SK-N-SH (cell line): ENCODE results near the gene IRAK2. TPM values are rescaled to one million over a fixed set of nuclear protein-coding genes. Genes with fewer than 3 reads are reported as not detected.

Experiments used
- CTCF ChIA-PET: fragments of 300-600, 350-600 bp; formaldehyde crosslinking; extraction: SDS; loops from one replicate; lab custom pipeline; 2021; lab: Yijun Ruan, JAX
- POLR2A ChIA-PET: fragments of 350-600 bp; sonication (Branson Sonifier 250); formaldehyde crosslinking; extraction: SDS; loops from one replicate; lab custom pipeline; 2020; ENCODE audit warnings: antibody characterized with exemption, inconsistent platforms; lab: Yijun Ruan, JAX
- DNase-seq: peaks from one replicate; pipeline ENCODE4 v3.0.0; 2012
- H2AFZ ChIP-seq: fragments of 200-600 bp; sonication (generic); 2 replicates; pipeline ENCODE4 v1.8.1; 2016; ENCODE audit warnings: antibody characterized with exemption, mild to moderate bottlenecking, low read depth
- H3F3A ChIP-seq: fragments of 200-600 bp; sonication (generic); replicated peaks from 2 replicates; pipeline ENCODE3; 2016; ENCODE audit warnings: antibody characterized with exemption, mild to moderate bottlenecking; ENCODE audit not compliant: insufficient read depth
- H3K27ac ChIP-seq, 2 experiments: fragments of 200-500 bp in 1 of 2; fragments of 200-600 bp in 1 of 2; sonication (Bioruptor generic) in 1 of 2; sonication (generic), shearing (Covaris generic) in 1 of 2; 2 replicates each; pipeline versions ENCODE4 v1.5.1 to v1.6.1; 2014 to 2016; ENCODE audit warnings: low read depth in 2 of 2, inconsistent platforms in 1 of 2, low read length in 1 of 2, mild to moderate bottlenecking in 1 of 2, mixed read lengths in 1 of 2
- H3K27me3 ChIP-seq: fragments of 200-600 bp; sonication (generic), shearing (Covaris generic); 2 replicates; pipeline ENCODE4 v1.6.1; 2016; ENCODE audit warnings: mixed run types; ENCODE audit not compliant: insufficient read depth
- H3K36me3 ChIP-seq, 2 experiments: fragments of 200-500 bp in 1 of 2; fragments of 200-600 bp in 1 of 2; sonication (Bioruptor generic) in 1 of 2; sonication (generic) in 1 of 2; replicated peaks in 1 of 2; 2 replicates each; pipeline versions ENCODE3 to v1.5.1; 2014 to 2016; ENCODE audit warnings: low read length in 1 of 2, mild to moderate bottlenecking in 1 of 2; ENCODE audit not compliant: insufficient read depth in 2 of 2, control insufficient read depth in 1 of 2
- H3K4me1 ChIP-seq, 2 experiments: fragments of 200-500 bp in 1 of 2; fragments of 200-600 bp in 1 of 2; sonication (Bioruptor generic) in 1 of 2; sonication (generic), shearing (Covaris generic) in 1 of 2; 2 replicates each; pipeline versions ENCODE4 v1.5.1 to v1.6.1; 2014 to 2016; ENCODE audit warnings: low read depth in 1 of 2, low read length in 1 of 2, mixed run types in 1 of 2; ENCODE audit not compliant: insufficient read depth in 2 of 2, control insufficient read depth in 1 of 2
- H3K4me2 ChIP-seq: fragments of 200-600 bp; sonication (generic), shearing (Covaris generic); 2 replicates; pipeline ENCODE4 v1.6.1; 2017; ENCODE audit warnings: mixed run types
- H3K4me3 ChIP-seq, 2 experiments: fragments of 200-500 bp in 1 of 2; fragments of 200-600 bp in 1 of 2; sonication (Bioruptor generic) in 1 of 2; sonication (generic), shearing (Covaris generic) in 1 of 2; 2 replicates each; pipeline versions ENCODE4 v1.5.1 to v1.8.1; 2014 to 2016; ENCODE audit warnings: low read depth in 2 of 2, inconsistent platforms in 1 of 2, low read length in 1 of 2, mild to moderate bottlenecking in 1 of 2, mixed read lengths in 1 of 2, moderate library complexity in 1 of 2
- H3K79me2 ChIP-seq: fragments of 200-600 bp; sonication (generic); 2 replicates; pipeline ENCODE4 v1.8.1; 2017; ENCODE audit warnings: mild to moderate bottlenecking; ENCODE audit not compliant: insufficient read depth
- H3K9ac ChIP-seq: fragments of 200-600 bp; sonication (generic); 2 replicates; pipeline ENCODE4 v1.6.1; 2017; ENCODE audit warnings: mixed run types
- H3K9me2 ChIP-seq: fragments of 200-600 bp; sonication (generic); 2 replicates; pipeline ENCODE4 v1.6.1; 2017; ENCODE audit warnings: mixed run types
- H3K9me3 ChIP-seq: fragments of 200-600 bp; sonication (generic); 2 replicates; pipeline ENCODE4 v1.6.1; 2017; ENCODE audit warnings: mixed run types, mild to moderate bottlenecking, moderate library complexity
- H4K20me1 ChIP-seq: fragments of 200-600 bp; sonication (generic); 2 replicates; pipeline ENCODE4 v1.6.1; 2017; ENCODE audit warnings: mild to moderate bottlenecking, mixed run types; ENCODE audit not compliant: insufficient read depth
- FOXJ3 ChIP-seq: sonication (generic); formaldehyde crosslinking; IDR thresholded peaks from 2 replicates; pipeline ENCODE4 v1.5.1; 2020; ENCODE audit warnings: mild to moderate bottlenecking, missing genetic modification reagents
- FOXM1 ChIP-seq: IDR thresholded peaks from 2 replicates; pipeline ENCODE4 v1.4.0; 2012; ENCODE audit warnings: low read depth, mild to moderate bottlenecking
- GATA2 ChIP-seq: sonication (generic); formaldehyde crosslinking; IDR thresholded peaks from 2 replicates; pipeline ENCODE4 v1.5.0; 2020; ENCODE audit warnings: mild to moderate bottlenecking, missing genetic modification reagents
- IRF3 ChIP-seq: fragments of 150-350 bp; IDR thresholded peaks from 2 replicates; pipeline ENCODE4 v1.6.1; 2016; ENCODE audit warnings: mild to moderate bottlenecking, low read depth, low read length
- JUND ChIP-seq: IDR thresholded peaks from 2 replicates; pipeline ENCODE4 v1.4.0; 2012
- MAX ChIP-seq: IDR thresholded peaks from 2 replicates; pipeline ENCODE4 v1.4.0; 2012; ENCODE audit warnings: low read depth
- MEF2A ChIP-seq: IDR thresholded peaks from 2 replicates; pipeline ENCODE4 v1.4.0; 2012; ENCODE audit warnings: low read depth, borderline replicate concordance
- MXI1 ChIP-seq: IDR thresholded peaks from 2 replicates; pipeline ENCODE4 v1.6.1; 2012; ENCODE audit warnings: mild to moderate bottlenecking, low read depth, low read length, improper control_type of control experiment
- NFIC ChIP-seq: IDR thresholded peaks from 2 replicates; pipeline ENCODE4 v1.4.0; 2012; ENCODE audit warnings: borderline replicate concordance
- NRF1 ChIP-seq: IDR thresholded peaks from 2 replicates; pipeline ENCODE4 v1.6.1; 2012; ENCODE audit warnings: low read depth, mild to moderate bottlenecking, low read length
- PBX3 ChIP-seq: IDR thresholded peaks from 2 replicates; pipeline ENCODE4; 2012
- RAD21 ChIP-seq: IDR thresholded peaks from 2 replicates; pipeline ENCODE4 v1.6.1; 2012; ENCODE audit warnings: mild to moderate bottlenecking, low read length
- REST ChIP-seq: IDR thresholded peaks from 2 replicates; pipeline ENCODE4 v1.6.1; 2012; ENCODE audit warnings: mild to moderate bottlenecking, low read depth, low read length, moderate library complexity
- SMC3 ChIP-seq: IDR thresholded peaks from 2 replicates; pipeline ENCODE4 v1.6.1; 2012; ENCODE audit warnings: low read depth, low read length, improper control_type of control experiment
- TCF12 ChIP-seq: IDR thresholded peaks from 2 replicates; pipeline ENCODE4 v1.4.0; 2012
- ZBTB33 ChIP-seq: IDR thresholded peaks from 2 replicates; pipeline ENCODE4 v1.4.0; 2012; ENCODE audit warnings: low read depth, borderline replicate concordance
- WGBS: methylation state at CpG from one replicate; pipeline ENCODE4 v1.1.6; 2017; ENCODE audit warnings: low lambda C conversion rate; 5-methylcytosine and 5-hydroxymethylcytosine counted together
- polyA plus RNA-seq, 3 experiments: library from polyadenylated mRNA; depleted of rRNA; stranded (reverse); fragments of >200 nt; gene quantifications; 2 replicates each; pipeline ENCODE4 v1.2.3, GENCODE V29; 2012

IRAK2 gene
- polyA plus RNA-seq, 1 of the 3 experiments (the other 2 are of a cell fraction): 7.7 TPM

GRCh38 chr3:10260211-10260701 lies 95.5 kb downstream of the IRAK2 start:
- no peak overlapping the region for H3K27ac ChIP-seq
- DNase-seq: no peak
- peaks cover 83% of the 10 kb centered on the region for H3K79me2 ChIP-seq
- WGBS: 99% methylated on average over 6 of the region's 6 CpGs
- no peak overlapping the region for H2AFZ ChIP-seq
- H3K4me2 ChIP-seq: no peak overlapping the region
- CTCF ChIA-PET: no interaction called here
- peaks cover 26 to 35% of the 10 kb centered on the region in 2 experiments for H3K36me3 ChIP-seq
- no peak overlapping the region for H3K9ac ChIP-seq
- 0 out of 2 replicates have a peak, but pooled peaks cover 6% of the 10 kb centered on the region for H4K20me1 ChIP-seq
- no peaks in the 10 kb centered on the region for H3K27me3 ChIP-seq
- H3K9me3 ChIP-seq: no peaks in the 10 kb centered on the region
- TF ChIP-seq JUND (no peak), IRF3 (no peak), PBX3 (no peak), MEF2A (no peak), NFIC (no peak), FOXM1 (no peak), GATA2 (CRISPR knock-in tag) (no peak), TCF12 (no peak), RAD21 (no peak), ZBTB33 (no peak), MXI1 (no peak), MAX (no peak), FOXJ3 (CRISPR knock-in tag) (no peak), REST (no peak), NRF1 (no peak), SMC3 (no peak)
- no peaks in the 10 kb centered on the region for H3K9me2 ChIP-seq
- POLR2A ChIA-PET: no interaction called here
- no peak overlapping the region for H3K4me3 ChIP-seq
- H3K4me1 ChIP-seq: peaks cover 0 to 2% of the 10 kb centered on the region in 2 experiments; a peak in 1 of 4 replicates
- H3F3A ChIP-seq: no peaks in the 10 kb centered on the region
